Measurements from ENCODE around the gene SUPT7L.
"Not testable (repeated sequence)": the region's sequence is repeated elsewhere in the genome, so short reads cannot be mapped to it uniquely, and the experiment has no call there.

The SUPT7L gene

DNA sequence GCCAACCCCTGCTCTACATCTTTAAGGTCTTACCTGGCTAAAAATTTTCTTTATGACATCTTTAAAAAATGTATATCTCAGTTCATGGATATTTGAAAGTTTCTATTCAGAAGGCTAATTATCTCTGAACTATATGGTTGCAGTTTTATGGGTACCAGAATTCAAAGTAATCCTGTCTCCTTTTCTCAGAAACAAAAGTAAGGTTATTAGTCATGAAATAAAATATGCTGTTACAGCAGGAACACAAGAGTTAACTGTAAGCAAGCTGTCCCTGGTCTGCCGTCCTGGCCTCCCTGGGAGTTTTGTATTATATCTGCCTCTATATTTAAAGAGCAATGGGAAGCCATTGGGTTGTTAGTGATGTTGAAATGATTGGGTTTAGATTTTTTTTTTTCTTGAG, 34.2 kb upstream of the SUPT7L start:
- H3K27me3 ChIP-seq: no peaks in the 10 kb centered on the region
- intact Hi-C loops (cut with DNase I; ENCODE audit: low total_unique reads): no loop called here
- peaks cover 17 to 58% (median 31%) of the 10 kb centered on the region in 3 donors for H3K36me3 ChIP-seq
- TF ChIP-seq, protein P1, sequence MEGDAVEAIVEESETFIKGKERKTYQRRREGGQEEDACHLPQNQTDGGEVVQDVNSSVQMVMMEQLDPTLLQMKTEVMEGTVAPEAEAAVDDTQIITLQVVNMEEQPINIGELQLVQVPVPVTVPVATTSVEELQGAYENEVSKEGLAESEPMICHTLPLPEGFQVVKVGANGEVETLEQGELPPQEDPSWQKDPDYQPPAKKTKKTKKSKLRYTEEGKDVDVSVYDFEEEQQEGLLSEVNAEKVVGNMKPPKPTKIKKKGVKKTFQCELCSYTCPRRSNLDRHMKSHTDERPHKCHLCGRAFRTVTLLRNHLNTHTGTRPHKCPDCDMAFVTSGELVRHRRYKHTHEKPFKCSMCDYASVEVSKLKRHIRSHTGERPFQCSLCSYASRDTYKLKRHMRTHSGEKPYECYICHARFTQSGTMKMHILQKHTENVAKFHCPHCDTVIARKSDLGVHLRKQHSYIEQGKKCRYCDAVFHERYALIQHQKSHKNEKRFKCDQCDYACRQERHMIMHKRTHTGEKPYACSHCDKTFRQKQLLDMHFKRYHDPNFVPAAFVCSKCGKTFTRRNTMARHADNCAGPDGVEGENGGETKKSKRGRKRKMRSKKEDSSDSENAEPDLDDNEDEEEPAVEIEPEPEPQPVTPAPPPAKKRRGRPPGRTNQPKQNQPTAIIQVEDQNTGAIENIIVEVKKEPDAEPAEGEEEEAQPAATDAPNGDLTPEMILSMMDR (IDR thresholded peaks at IDR 0.05): no peak
- H3K9me3 ChIP-seq: no peaks in the 10 kb centered on the region
- no peak overlapping the region for H3K4me3 ChIP-seq
- H3K4me1 ChIP-seq: no peaks in the 10 kb centered on the region
- H3K27ac ChIP-seq: no peak overlapping the region
- no peak for DNase-seq

DNA sequence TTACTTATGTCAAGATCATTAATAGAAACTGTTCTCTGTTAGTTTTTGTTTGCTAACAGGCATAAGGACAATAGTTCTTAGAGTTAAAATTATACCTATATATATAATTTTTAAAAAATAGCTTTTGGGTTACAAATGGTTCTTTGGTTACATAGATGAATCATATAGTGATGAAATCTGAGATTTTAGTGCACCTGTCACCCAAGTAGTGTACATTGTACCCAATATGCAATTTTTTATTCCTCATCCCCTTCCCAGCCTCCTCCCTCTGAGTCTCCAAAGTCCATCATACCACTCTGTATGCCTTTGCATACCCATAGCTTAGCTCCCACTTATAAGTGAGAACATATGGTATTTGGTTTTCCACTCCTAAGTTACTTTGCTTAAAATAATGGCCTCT, 26.6 kb upstream of the SUPT7L start:
- intact Hi-C loops (cut with DNase I; ENCODE audit: low total_unique reads): no loop called here
- Histone ChIP-seq H3K9me3 (no peaks in the 10 kb centered on the region), H3K27ac (no peak overlapping the region), H3K4me3 (no peak overlapping the region), H3K36me3 (peaks cover 56 to 79% (median 59%) of the 10 kb centered on the region in 3 donors), H3K27me3 (no peaks in the 10 kb centered on the region), H3K4me1 (no peaks in the 10 kb centered on the region)
- DNase-seq: no peak
- TF ChIP-seq, protein P1 (IDR thresholded peaks at IDR 0.05): no peak

DNA sequence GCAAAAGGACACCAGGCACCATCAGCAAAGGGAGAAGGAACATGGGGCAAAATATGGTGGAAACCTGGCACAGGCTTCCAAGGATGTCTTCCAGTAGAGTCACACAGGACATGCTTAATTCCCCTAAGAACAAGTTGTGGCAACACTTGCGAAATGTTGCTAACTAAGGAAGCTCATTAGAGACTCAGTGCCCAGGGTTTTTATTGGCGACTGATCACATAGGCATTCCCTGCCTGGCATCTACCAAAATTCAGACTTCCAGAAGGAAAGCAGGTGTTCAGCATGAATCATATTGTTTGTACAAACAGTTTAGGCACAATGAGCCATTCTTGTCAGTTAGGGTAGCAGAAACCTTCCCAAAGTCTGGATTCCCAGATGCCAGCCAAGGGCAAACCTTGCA, 26.0 kb upstream of the SUPT7L start:
- no peak overlapping the region for H3K27ac ChIP-seq
- intact Hi-C loops (cut with DNase I; ENCODE audit: low total_unique reads): no loop called here
- TF ChIP-seq, protein P1 (IDR thresholded peaks at IDR 0.05): no peak
- no peaks in the 10 kb centered on the region for H3K9me3 ChIP-seq
- H3K27me3 ChIP-seq: no peaks in the 10 kb centered on the region
- H3K36me3 ChIP-seq: peaks cover 55 to 78% (median 61%) of the 10 kb centered on the region in 3 donors
- no peak for DNase-seq
- H3K4me1 ChIP-seq: no peaks in the 10 kb centered on the region
- H3K4me3 ChIP-seq: no peak overlapping the region

DNA sequence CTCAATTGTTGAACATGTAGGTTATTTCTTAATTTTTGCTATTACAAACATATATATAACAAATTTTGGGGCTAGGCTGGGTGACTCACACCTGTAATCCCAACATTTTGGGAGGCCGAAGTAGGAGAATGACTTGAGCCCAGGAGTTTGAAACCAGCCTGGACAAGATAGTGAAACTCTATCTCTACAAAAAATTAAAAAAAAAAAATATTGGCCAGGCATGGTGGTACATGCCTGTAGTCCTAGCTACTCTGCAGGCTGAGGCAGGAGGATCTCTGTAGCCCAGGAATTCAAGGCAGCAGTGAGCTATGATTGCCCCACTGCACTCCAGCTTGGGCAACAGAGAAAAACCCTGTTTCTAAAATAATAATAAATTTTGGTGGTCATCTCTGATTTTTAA, 23.8 kb upstream of the SUPT7L start:
- intact Hi-C loops (cut with DNase I; ENCODE audit: low total_unique reads): no loop called here
- H3K27me3 ChIP-seq: no peaks in the 10 kb centered on the region
- DNase-seq: no peak
- H3K4me1 ChIP-seq: peaks cover 0 to 16% (median 7%) of the 10 kb centered on the region in 4 donors
- TF ChIP-seq, protein P1 (IDR thresholded peaks at IDR 0.05): no peak
- no peak overlapping the region for H3K4me3 ChIP-seq
- H3K9me3 ChIP-seq: no peaks in the 10 kb centered on the region
- peaks cover 44 to 73% (median 49%) of the 10 kb centered on the region in 3 donors for H3K36me3 ChIP-seq
- H3K27ac ChIP-seq: no peak overlapping the region

DNA sequence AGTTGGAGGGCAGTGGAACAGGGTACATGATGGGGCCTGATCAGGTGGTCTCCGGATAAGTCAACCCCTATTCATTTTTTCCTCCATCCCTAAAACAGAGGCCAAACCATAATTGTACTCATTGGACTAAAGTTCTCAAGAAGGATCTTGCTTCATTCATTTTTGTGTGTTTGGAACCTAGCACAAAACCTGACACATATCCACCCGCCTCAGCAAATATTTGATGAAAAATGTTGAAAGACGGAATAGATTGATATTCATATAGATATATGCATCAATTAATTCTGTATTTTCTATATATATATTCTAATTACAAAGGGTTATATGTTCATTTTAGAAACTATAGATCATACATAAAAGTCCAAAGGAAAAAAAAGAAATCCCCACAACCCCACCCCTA, 22.2 kb upstream of the SUPT7L start:
- Histone ChIP-seq H3K27ac (no peak overlapping the region), H3K27me3 (no peaks in the 10 kb centered on the region), H3K4me1 (peaks cover 0 to 26% (median 11%) of the 10 kb centered on the region in 4 donors), H3K4me3 (no peak overlapping the region), H3K36me3 (peaks cover 46 to 77% (median 49%) of the 10 kb centered on the region in 3 donors), H3K9me3 (no peaks in the 10 kb centered on the region)
- intact Hi-C loops (cut with DNase I; ENCODE audit: low total_unique reads): no loop called here
- TF ChIP-seq, protein P1 (IDR thresholded peaks at IDR 0.05): no peak
- DNase-seq: no peak

DNA sequence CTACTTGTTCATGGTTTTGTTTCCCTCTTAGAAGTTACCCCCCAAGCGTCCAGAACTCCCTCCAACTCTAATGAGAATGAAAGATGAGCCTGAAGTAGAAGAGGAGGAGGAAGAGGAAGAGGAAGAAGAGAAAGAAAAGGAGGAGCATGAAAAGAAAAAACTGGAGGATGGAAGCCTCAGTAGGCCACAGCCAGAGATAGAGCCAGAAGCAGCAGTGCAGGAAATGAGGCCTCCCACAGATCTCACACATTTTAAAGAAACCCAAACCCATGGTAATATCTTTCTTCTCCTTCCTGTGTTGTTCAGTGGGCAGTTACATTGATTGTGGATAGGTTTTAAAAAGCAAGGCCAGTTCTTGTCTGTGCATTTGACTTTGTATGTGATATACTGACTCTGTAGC, 21.6 kb upstream of the SUPT7L start:
- H3K36me3 ChIP-seq: peaks cover 49 to 77% (median 50%) of the 10 kb centered on the region in 3 donors
- H3K27ac ChIP-seq; H3K27me3 ChIP-seq; DNase-seq; H3K9me3 ChIP-seq; intact Hi-C loops (cut with DNase I; ENCODE audit: low total_unique reads); H3K4me3 ChIP-seq: not testable (repeated sequence)
- H3K4me1 ChIP-seq: peaks cover 0 to 26% (median 11%) of the 10 kb centered on the region in 4 donors
